A549 (cell line): ENCODE data around the gene IQGAP2.
"Not testable (repeated sequence)": the region's sequence is repeated elsewhere in the genome, so short reads cannot be mapped to it uniquely, and the experiment has no call there.

Experiments used
- CTCF ChIP-seq: fragments of >200 bp; sonication (Bioruptor Twin); formaldehyde crosslinking; IDR thresholded peaks from 3 replicates; pipeline ENCODE4 v1.5.1; 2016
- GATA3 ChIP-seq: IDR thresholded peaks from 2 replicates; pipeline ENCODE4 v1.6.1; 2012; ENCODE audit warnings: borderline replicate concordance
- HDAC2 ChIP-seq: fragments of 200-600 bp; sonication (generic); IDR thresholded peaks from 2 replicates; pipeline ENCODE4 v1.6.1; 2016
- HOXA7 ChIP-seq: fragments of 250-450 bp; sonication (Bioruptor Pico); IDR thresholded peaks from 2 replicates; pipeline ENCODE4 v1.5.0; 2020; ENCODE audit warnings: mild to moderate bottlenecking, moderate library complexity
- JUNB ChIP-seq: fragments of >200 bp; sonication (Bioruptor Twin); formaldehyde crosslinking; IDR thresholded peaks from 2 replicates; pipeline ENCODE4 v1.6.1; 2016
- MAFK ChIP-seq: fragments of 450-650 bp; IDR thresholded peaks from 2 replicates; pipeline ENCODE4 v1.6.1; 2014; ENCODE audit not compliant: partially characterized antibody
- POLR2A ChIP-seq: IDR thresholded peaks from 2 replicates; pipeline ENCODE4 v1.6.1; 2012; ENCODE audit warnings: mild to moderate bottlenecking, low read length
- SREBF2 ChIP-seq: fragments of 450-650 bp; IDR thresholded peaks from 2 replicates; pipeline ENCODE4 v1.6.1; 2014; ENCODE audit warnings: mild to moderate bottlenecking, moderate library complexity
- TF ChIP-seq, protein P1 (sequence below): fragments of 150-350 bp; IDR thresholded peaks from 2 replicates; pipeline ENCODE4 v1.6.1; 2014; ENCODE audit warnings: low read depth, mild to moderate bottlenecking, low read length
- TF ChIP-seq, protein P2 (sequence below): fragments of 200-600 bp; sonication (generic); IDR thresholded peaks from 2 replicates; pipeline ENCODE4 v1.6.1; 2016; ENCODE audit warnings: antibody characterized with exemption, mild to moderate bottlenecking, moderate library complexity

- not testable (repeated sequence) for TF ChIP-seq CTCF; SREBF2; GATA3; JUNB; MAFK; POLR2A; HOXA7 (CRISPR knock-in tag); HDAC2
- TF ChIP-seq, protein P1, sequence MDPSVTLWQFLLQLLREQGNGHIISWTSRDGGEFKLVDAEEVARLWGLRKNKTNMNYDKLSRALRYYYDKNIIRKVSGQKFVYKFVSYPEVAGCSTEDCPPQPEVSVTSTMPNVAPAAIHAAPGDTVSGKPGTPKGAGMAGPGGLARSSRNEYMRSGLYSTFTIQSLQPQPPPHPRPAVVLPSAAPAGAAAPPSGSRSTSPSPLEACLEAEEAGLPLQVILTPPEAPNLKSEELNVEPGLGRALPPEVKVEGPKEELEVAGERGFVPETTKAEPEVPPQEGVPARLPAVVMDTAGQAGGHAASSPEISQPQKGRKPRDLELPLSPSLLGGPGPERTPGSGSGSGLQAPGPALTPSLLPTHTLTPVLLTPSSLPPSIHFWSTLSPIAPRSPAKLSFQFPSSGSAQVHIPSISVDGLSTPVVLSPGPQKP = not testable (repeated sequence)
- TF ChIP-seq, protein P2, sequence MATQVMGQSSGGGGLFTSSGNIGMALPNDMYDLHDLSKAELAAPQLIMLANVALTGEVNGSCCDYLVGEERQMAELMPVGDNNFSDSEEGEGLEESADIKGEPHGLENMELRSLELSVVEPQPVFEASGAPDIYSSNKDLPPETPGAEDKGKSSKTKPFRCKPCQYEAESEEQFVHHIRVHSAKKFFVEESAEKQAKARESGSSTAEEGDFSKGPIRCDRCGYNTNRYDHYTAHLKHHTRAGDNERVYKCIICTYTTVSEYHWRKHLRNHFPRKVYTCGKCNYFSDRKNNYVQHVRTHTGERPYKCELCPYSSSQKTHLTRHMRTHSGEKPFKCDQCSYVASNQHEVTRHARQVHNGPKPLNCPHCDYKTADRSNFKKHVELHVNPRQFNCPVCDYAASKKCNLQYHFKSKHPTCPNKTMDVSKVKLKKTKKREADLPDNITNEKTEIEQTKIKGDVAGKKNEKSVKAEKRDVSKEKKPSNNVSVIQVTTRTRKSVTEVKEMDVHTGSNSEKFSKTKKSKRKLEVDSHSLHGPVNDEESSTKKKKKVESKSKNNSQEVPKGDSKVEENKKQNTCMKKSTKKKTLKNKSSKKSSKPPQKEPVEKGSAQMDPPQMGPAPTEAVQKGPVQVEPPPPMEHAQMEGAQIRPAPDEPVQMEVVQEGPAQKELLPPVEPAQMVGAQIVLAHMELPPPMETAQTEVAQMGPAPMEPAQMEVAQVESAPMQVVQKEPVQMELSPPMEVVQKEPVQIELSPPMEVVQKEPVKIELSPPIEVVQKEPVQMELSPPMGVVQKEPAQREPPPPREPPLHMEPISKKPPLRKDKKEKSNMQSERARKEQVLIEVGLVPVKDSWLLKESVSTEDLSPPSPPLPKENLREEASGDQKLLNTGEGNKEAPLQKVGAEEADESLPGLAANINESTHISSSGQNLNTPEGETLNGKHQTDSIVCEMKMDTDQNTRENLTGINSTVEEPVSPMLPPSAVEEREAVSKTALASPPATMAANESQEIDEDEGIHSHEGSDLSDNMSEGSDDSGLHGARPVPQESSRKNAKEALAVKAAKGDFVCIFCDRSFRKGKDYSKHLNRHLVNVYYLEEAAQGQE = not testable (repeated sequence)
These were observed 277.7 kb downstream of the IQGAP2 start for GRCh38 chr5:76680826-76681225.
